HG03469 (cell line): ENCODE results near the gene EXTL1.
"Not testable (repeated sequence)": the region's sequence is repeated elsewhere in the genome, so short reads cannot be mapped to it uniquely, and the experiment has no call there.

Source experiments
- ATAC-seq: cut with Tn5 transposase; IDR thresholded peaks from one replicate; pipeline ENCODE4 v1.9.1; 2021; ENCODE audit warnings: mild to moderate bottlenecking, moderate library complexity, moderate number of reproducible peaks; ENCODE audit not compliant: unreplicated experiment

The EXTL1 gene

GRCh38 chr1:26021647-26022403, at the start of gene EXTL1:
EXTL1 (plus strand) TSS chr1:26021775; CDS start chr1:26022647, 872 bp downstream.
- ATAC-seq, result no peak

DNA sequence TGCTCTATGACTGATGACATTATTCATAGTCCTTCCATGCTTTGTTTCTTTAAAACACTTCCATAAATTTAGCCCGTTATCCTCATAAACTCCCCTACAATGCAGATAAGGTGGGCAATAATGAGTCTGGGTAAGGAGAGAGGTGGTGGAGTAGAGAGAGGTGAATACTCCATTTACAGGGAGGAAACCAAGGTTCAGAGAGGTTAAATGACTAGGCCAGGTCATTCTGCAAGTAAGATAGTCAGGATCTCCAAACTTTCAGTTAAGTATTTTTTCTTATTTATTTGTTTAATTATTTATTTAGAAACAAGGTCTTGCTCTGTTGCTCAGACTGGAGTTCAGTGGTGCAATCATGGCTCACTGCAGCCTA, 49.8 kb upstream of the EXTL1 start:
- no peak for ATAC-seq

DNA sequence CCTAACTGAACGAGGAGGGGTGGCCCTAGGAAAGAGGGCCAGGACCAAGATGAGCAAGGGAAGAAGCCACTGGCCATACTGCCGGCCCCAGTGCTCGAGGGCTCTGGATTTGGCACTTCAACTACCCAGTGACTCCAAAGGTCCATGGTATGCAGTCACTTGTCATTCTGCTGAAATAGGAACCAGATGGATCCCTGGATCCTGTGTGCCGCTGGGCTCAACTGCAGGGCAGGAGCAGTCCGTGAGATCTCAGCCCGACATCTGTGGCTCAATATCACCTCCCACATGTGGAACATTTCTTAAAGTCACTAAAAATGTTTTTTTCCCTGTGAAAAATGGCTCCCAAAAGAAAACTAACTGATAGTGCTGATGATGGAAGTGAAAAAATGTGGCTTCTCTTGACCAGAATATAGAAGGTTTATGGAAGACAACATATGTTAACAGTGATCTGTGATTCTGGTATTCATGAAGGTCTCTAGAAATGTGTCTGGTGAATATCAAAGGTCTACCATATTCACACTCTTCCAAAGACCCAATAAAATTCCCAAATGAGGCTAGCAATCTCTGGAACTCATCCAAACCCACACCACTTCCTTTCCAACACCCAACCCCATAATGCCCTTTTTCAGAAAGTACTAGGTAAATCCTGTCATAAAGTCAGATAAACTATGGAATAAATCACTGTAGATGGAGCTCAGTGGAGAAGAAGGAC, 47.8 kb upstream of the EXTL1 start:
- ATAC-seq, result no peak

DNA sequence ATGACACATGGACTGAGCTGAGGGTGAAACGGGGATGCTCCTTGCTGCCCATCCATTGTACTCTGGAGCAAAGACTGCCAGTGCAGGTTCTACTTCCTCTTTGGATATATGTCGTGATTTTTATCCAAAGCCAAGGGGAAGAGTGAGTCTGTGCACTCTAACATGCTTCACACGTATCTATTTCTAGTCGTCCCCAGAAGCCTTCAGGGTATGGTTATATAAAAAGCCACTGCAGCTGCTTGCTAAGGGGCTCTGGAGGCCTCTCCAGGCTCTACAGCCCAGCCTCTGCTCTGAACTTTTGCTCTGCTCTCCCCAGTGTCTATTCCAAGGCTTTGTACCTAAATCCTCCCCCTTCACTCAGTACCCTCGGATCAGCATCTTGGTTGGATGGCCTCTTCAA, 43.8 kb upstream of the EXTL1 start:
- ATAC-seq, result no peak

DNA sequence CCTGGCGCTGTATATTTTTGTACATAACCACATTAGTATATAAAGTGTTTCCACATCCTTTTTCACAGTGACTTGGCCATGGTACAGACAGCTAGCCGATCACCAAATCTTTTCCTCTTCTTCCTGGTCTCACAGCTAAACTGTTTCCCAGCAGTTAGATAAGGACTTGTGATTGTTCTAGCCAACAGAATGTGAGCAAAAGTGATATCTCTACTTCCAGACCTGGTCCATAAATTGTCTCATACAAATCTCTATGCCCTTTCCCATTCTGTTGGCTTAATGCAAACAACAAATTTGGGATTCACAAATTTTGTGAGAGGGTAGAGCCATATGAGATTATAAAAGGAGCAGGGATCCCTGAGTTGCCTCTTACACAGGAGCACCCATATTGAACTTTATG, 43.2 kb upstream of the EXTL1 start:
- ATAC-seq, result no peak

GRCh38 chr1:25979210-25979609, 42.4 kb upstream of the EXTL1 start:
- ATAC-seq, result no peak

- ATAC-seq, result no peak
Observed at GRCh38 chr1:25985171-25985570, 36.4 kb upstream of the EXTL1 start.

- no peak for ATAC-seq
Observed at GRCh38 chr1:25985670-25986069, 35.9 kb upstream of the EXTL1 start.

DNA sequence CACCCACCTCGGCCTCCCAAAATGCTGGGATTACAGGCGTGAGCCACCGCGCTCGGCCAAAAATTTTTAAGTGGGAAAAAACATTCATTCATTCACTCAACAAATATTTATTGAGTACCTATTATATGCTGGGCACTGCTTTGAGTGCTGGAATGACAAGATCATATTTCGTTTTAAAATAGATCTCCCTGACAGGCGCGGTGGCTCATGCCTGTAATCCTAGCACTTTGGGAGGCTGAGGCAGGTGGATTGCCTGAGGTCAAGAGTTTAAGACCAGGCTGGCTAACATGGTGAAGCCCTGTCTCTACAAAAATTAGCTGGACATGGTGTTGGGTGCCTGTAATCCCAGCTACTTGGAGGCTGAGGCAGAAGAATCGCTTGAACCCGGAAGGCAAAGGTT, 34.8 kb upstream of the EXTL1 start:
- not testable (repeated sequence) for ATAC-seq

DNA sequence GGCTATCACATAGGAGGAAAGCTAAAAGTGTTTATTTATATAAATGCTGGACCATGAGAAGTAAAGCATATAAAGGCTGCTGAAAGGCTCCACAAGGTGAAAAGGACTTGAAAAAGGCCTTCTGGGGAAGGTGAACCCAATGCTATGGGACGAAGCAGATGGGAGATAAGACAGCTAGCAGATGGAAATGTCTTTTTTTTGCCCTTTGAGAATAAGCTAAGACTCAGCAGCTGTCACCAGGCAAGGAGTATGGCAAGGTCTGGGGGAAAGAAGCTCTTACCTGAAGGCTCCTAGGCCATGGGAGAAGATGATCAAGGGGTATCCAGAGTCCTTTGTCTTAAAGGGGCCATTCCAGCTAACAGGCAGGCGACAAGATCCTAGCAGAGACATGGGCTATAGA, 33.6 kb upstream of the EXTL1 start:
- ATAC-seq, result no peak

GRCh38 chr1:25989440-25990234, 31.9 kb upstream of the EXTL1 start:
- no peak for ATAC-seq

- no peak for ATAC-seq
Observed at GRCh38 chr1:25990251-25990650, 31.3 kb upstream of the EXTL1 start.

DNA sequence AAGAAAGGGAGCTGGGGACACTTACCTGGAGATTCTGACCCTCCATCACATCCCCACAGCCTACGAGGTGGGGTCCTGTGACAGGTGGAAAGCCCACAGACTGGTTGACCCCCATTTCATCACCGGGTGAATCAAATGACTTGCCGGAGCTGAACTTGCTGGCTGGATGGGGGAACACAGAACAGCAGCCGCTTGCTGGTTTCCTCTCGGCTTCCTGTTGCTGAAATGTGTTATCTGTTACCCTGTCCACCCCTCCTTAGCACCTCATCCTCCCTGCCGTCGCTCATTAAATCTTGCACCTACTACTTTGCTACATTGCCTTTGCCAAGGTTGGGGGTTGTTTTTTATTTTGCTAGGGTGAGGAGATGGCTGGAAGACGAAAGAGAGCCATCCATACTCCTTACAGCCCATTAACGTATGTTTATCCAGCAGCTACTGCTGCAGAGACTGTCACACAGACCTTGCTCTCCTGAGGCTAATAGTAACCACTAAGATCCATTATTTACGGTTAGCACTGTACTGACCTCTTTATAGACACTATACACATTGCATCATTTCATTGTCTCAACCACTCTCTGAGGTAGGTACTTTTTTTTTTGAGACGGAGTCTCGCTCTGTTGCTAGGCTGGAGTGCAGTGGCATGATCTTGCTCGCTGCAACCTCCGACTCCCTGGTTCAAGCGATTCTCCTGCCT, 30.7 kb upstream of the EXTL1 start:
- ATAC-seq, result no peak

DNA sequence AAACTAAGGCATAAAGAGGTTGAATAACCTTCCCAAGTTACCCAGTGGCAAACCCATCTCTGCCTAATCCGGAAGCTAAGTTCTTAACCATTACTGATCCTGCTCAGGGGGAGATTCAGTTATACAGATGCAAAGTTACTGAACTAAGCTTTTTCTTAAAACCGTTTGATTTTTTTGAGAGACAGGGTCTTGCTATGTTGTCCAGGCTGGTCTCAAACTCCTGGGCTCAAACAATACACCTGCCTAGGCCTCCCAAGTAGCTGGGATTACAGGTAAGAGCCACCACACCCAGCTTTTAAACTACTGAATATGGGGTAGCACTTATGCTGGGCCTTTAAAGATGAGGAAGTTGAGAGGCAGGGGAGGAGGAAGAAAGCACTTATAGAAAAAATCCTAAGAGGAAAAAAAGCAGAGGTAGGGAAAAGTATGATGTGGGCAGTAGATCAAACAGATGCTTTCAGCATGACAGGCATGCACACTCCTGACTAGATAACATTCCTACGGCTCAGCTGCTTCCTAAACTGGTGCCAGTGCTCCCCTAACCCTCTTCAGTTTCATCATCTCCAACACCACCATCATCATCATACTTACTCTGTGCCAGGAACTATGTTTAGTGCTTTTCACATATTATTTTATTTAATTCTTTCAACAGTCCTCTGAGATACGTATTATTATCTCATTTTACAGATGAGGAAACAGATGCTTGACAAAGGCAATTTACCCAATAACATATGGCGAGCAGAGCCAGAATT, 29.5 kb upstream of the EXTL1 start:
- ATAC-seq, result no peak

DNA sequence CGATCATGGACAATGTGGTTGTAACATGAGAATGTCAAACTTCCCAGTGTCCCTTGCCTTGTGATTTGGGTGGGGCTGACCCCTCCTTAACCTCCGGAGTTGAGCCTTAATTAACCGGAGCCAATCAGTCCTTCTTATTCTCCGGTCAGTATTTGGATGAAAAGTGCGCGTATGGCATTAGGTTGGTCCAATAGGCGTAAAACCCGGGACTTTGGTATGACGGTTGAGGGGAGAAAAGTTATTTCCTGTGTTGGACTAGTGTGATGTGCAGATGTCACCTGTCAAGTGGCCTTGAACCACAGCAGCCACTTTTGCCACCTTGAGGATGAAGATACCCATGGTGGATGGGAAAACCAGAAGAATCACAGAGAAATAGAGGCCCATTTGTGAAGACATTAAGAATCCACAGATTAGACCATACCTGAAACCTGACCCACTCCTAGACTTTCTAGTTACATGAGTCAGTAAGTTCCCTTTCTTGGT, 28.8 kb upstream of the EXTL1 start:
- no peak for ATAC-seq

- no peak for ATAC-seq
Observed at GRCh38 chr1:25993197-25993951, 28.2 kb upstream of the EXTL1 start.

- no peak for ATAC-seq
Observed at GRCh38 chr1:25994402-25995150, 27.0 kb upstream of the EXTL1 start.

DNA sequence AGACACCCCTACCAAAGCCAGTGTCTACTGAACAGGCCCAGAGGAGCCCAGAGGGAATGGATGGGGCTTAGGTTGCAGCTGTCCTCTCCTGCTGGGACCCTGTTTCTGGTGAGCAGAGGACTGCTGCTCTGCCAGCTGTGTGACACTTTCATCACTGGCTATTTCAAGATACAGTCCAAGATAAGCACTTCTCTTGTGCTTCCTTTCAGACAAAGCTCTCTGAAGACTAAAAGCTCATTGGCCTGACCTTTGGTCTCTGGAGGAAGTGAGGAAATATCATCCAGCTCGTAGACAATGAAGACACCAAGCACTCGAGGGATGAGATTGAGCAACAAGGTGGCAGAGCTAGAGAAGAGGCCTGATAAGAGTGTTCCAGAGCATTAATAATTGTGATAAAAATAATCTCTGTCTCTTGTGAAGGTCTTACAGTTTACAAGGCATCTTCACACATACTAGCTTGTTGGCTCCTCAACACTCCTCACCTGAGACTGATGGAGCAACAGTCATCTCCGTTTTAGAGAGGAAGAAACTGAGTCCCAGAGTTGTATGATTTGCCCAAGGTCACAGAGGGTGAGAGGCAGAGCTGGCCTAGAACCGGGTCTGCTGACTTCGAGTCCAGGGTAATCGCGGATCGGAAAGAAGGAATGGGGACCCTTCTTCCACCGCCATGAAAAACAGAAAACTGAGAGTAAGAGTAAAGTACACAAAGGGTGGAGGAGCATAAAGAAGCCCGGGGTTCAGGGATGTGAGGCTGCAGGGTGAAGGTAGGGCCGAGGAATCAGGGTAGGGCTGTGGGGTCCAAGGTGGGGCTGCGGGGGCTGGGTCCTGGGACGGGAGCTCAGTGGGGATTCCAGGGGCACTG, 24.4 kb upstream of the EXTL1 start:
- ATAC-seq, result no peak
